ENCODE measurements around the gene DGKQ.

- TF ChIP-seq TCF4 (CRISPR knock-in tag; IDR thresholded peaks at IDR 0.05; ENCODE audit: borderline replicate concordance) (no peak), OSR1 (CRISPR knock-in tag; IDR thresholded peaks at IDR 0.05) (no peak), ZNF8 (CRISPR knock-in tag; IDR thresholded peaks at IDR 0.05) (no peak), PATZ1 (CRISPR knock-in tag; IDR thresholded peaks at IDR 0.05; ENCODE audit: borderline replicate concordance) (no peak), ZC3H10 (CRISPR knock-in tag; IDR thresholded peaks at IDR 0.05) (no peak), TOX (CRISPR knock-in tag; IDR thresholded peaks at IDR 0.05; ENCODE audit: borderline replicate concordance) (no peak)
Measured at GRCh38 chr4:926538-926937, 46.8 kb downstream of the DGKQ start.
